Hematopoietic multipotent progenitor cell treated with erythropoietin and hydrocortisone succinate and interleukin-3 and kit ligand, for 8 days (in vitro differentiated cells): ENCODE data around the gene GLB1L3.

Experiments
- DNase-seq: peaks from one replicate; pipeline ENCODE4 v3.0.0-alpha.2; 2015

Gene GLB1L3

DNA sequence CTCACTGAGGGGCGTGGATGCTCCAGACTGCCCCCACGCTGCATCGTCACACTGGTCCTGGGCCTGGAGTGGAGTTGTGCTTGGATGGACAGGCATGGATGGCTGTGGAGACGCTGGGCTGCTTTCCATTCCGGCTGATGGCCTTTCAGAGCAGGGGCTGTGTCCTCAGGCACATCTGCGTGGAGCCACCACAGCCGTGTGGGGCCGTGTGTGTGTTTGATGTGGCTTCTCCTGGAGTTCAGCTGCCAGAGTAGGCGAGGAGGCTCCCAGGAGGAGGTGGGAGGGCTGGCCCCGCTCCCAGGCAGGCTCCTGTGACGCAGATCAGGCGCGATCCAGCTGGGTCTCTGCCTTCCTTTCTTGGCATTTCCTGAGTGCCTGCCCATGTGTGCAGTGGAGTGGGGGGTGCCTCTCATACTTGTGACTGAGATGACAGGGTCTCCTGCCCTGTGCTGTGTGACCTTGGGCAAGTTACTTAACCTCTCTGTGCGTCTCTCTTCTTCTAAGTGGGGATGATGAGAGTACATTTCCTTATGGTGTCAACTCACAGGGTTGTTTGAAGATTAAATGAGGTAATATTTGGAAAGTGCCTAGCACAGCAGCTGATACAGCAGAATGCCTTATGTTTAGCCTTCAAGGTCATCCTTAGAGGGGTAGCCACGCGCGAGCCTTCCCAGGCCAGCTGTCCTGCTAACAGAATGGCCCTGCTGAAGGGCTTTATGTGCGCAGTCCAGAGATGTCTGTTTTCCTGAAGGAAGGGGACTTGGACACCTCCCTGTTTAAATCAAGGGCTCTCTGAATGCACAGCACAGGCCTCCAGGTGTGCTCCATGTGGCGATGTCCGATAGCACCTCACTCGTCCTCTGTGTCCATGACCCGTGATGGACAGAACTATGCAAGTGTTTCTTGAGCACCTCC, 89.1 kb downstream of the GLB1L3 start:
- DNase-seq = no peak

GRCh38 chr11:134366254-134366653, 90.1 kb downstream of the GLB1L3 start:
- DNase-seq = no peak

- no peak for DNase-seq
These were observed 91.6 kb downstream of the GLB1L3 start for GRCh38 chr11:134367781-134368180.
